ENCODE results near the gene PHTF2.

- TF ChIP-seq ZFP3 (CRISPR knock-in tag; IDR thresholded peaks at IDR 0.05) (no peak), CREB5 (CRISPR knock-in tag; IDR thresholded peaks at IDR 0.05; ENCODE audit: low read depth) (no peak), ZFP30 (CRISPR knock-in tag; IDR thresholded peaks at IDR 0.05) (no peak), POU6F1 (CRISPR knock-in tag; IDR thresholded peaks at IDR 0.05; ENCODE audit: borderline replicate concordance, low read depth) (no peak), ZC3H10 (CRISPR knock-in tag; IDR thresholded peaks at IDR 0.05) (no peak)
Measured at GRCh38 chr7:77753173-77753572, 45.4 kb upstream of the PHTF2 start.

All from SK-N-SH treated with all-trans-retinoic acid at 6 μM for 48 hours (cell line).